ENCODE data around the gene CELF1.

- TF ChIP-seq MXI1 (conservative IDR thresholded peaks at IDR 0.05; ENCODE audit: poor library complexity, severe bottlenecking) = no peak
- TF ChIP-seq CTCF (IDR thresholded peaks at IDR 0.05; ENCODE audit: poor library complexity, severe bottlenecking) = no peak
- no peak for TF ChIP-seq SMC3 (conservative IDR thresholded peaks at IDR 0.05; ENCODE audit: poor library complexity)
- TF ChIP-seq POLR2AphosphoS5 (IDR thresholded peaks at IDR 0.05) = no peak
- no peak for TF ChIP-seq REST (IDR thresholded peaks at IDR 0.05; ENCODE audit: borderline replicate concordance)
- TF ChIP-seq RAD21 (conservative IDR thresholded peaks at IDR 0.05) = no peak
- no peak for TF ChIP-seq TAF1 (IDR thresholded peaks at IDR 0.05; ENCODE audit: low read depth)
- TF ChIP-seq EZH2 (IDR thresholded peaks at IDR 0.05; ENCODE audit: borderline replicate concordance, insufficient read depth, low read length, poor library complexity, severe bottlenecking) = no peak
Measured at GRCh38 chr11:47572715-47573255, 19.9 kb upstream of the CELF1 start.

Data from neural cell (in vitro differentiated cells).